CD4-positive, alpha-beta T cell treated with Interferon alpha-2 for 1 hour (primary cell): ENCODE measurements around the gene DDT.
"Not testable (repeated sequence)": the region's sequence is repeated elsewhere in the genome, so short reads cannot be mapped to it uniquely, and the experiment has no call there.

ENCODE experiments used
- DNase-seq, 2 donors: peaks; one replicate each; pipeline ENCODE4 v3.0.0-alpha.2; 2020 to 2022

Gene DDT

GRCh38 chr22:23949764-23950163 is 24.5 kb downstream of the DDT start:
- not testable (repeated sequence) for DNase-seq

- not testable (repeated sequence) for DNase-seq
These were observed 26.9 kb downstream of the DDT start for GRCh38 chr22:23947391-23947790.

- not testable (repeated sequence) for DNase-seq
These were observed 34.1 kb downstream of the DDT start for GRCh38 chr22:23940166-23940565.

- no peak for DNase-seq
These were observed 35.3 kb downstream of the DDT start for GRCh38 chr22:23939017-23939357.

- DNase-seq = no peak
These were observed 35.8 kb downstream of the DDT start for GRCh38 chr22:23938328-23939016.

- no peak for DNase-seq
These were observed 47.7 kb downstream of the DDT start for GRCh38 chr22:23926561-23926960.

- no peak for DNase-seq
These were observed 49.1 kb downstream of the DDT start for GRCh38 chr22:23925020-23925606.

- DNase-seq = no peak
These were observed 51.3 kb downstream of the DDT start for GRCh38 chr22:23922921-23923320.

GRCh38 chr22:23921586-23922201 is 52.5 kb downstream of the DDT start:
- DNase-seq = not testable (repeated sequence)
